MCF 10A (cell line): ENCODE results near the gene SMIM10L1. TPM values are rescaled to one million over a fixed set of nuclear protein-coding genes. Genes with fewer than 3 reads are reported as not detected.
A peak's percentile ranks its signal among the peaks of the same experiment; 100 is the strongest.

ENCODE experiments used
- BruUV-seq: library from RNA; stranded (reverse); fragments of 400-500 nt; replicated peaks from 2 replicates; lab custom pipeline; 2021; lab: Mats Ljungman, UMichigan
- CTCF ChIA-PET: fragments of 300-600 bp; sonication (Branson Sonifier 250); formaldehyde crosslinking; extraction: SDS; loops from one replicate; lab custom pipeline; 2021; ENCODE audit warnings: antibody characterized with exemption, inconsistent platforms; lab: Yijun Ruan, JAX
- POLR2A ChIA-PET: fragments of 300-600, 350-650 bp; sonication (Branson Sonifier 250); formaldehyde crosslinking; extraction: SDS; loops from one replicate; lab custom pipeline; 2020; ENCODE audit warnings: antibody characterized with exemption, inconsistent platforms; lab: Yijun Ruan, JAX
- DNase-seq: peaks from one replicate; pipeline ENCODE4 v3.0.0-alpha.2; 2018; ENCODE audit not compliant: unreplicated experiment
- H3K27ac Mint-ChIP-seq: one replicate; pipeline ENCODE4 v1.8.0; 2022; ENCODE audit warnings: mild to moderate bottlenecking, low read depth, mixed read lengths; ENCODE audit not compliant: unreplicated experiment
- H3K27me3 Mint-ChIP-seq: one replicate; pipeline ENCODE4 v1.8.0; 2022; ENCODE audit warnings: mixed read lengths; ENCODE audit not compliant: insufficient read depth, unreplicated experiment
- H3K36me3 Mint-ChIP-seq: one replicate; pipeline ENCODE4 v1.8.0; 2022; ENCODE audit warnings: mild to moderate bottlenecking, moderate library complexity, mixed read lengths; ENCODE audit not compliant: insufficient read depth, unreplicated experiment
- H3K4me1 Mint-ChIP-seq: one replicate; pipeline ENCODE4 v1.8.0; 2022; ENCODE audit warnings: mixed read lengths; ENCODE audit not compliant: insufficient read depth, unreplicated experiment
- H3K4me3 Mint-ChIP-seq: one replicate; pipeline ENCODE4 v1.8.0; 2022; ENCODE audit warnings: mild to moderate bottlenecking, moderate library complexity, mixed read lengths; ENCODE audit not compliant: unreplicated experiment
- H3K9me3 Mint-ChIP-seq: one replicate; pipeline ENCODE4 v1.8.0; 2022; ENCODE audit warnings: mixed read lengths; ENCODE audit not compliant: unreplicated experiment
- intact Hi-C: fragments of 100-400 bp; cut with micrococcal nuclease; formaldehyde crosslinking; loops from 2 replicates; pipeline ENCODE4 v1.14.1; 2022
- total RNA-seq: library from RNA; stranded (reverse); gene quantifications from 2 replicates; pipeline ENCODE4 v1.2.3, GENCODE V29; 2022
- TF ChIP-seq, protein P1 (sequence below): fragments of 200-600 bp; IDR thresholded peaks from one replicate; pipeline ENCODE4 v1.8.0; 2022; ENCODE audit warnings: antibody characterized with exemption, mild to moderate bottlenecking; ENCODE audit not compliant: unreplicated experiment

The SMIM10L1 gene
- total RNA-seq, 1 experiment from 2014 or later, result 10.5 TPM

DNA sequence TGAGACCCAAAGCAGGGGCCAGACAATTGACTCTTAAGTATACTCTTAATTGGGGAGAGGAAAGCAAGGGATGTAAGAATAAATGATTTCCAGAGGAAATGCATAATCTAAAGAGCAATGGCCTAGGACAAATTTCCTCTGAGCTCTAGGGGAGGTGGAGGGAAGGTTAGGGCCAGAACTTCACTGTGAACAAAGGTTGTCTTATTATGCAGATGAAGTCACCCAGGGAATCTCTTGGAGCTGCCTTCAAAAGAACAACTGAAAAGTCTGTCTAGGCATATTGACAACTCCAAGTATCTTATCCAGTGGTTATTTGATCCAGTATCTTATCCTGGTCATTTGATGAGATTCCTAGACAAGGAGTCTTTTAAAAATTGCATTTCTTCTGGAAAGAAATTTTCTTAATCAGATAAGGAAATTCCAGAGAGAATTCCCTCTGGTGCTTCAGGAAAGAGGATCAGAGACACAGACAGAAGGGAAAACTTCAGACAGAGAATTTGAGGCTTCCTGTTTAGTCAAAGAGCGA, 16.5 kb upstream of the SMIM10L1 start:
- H3K9me3 Mint-ChIP-seq, result no peaks in the 10 kb centered on the region
- TF ChIP-seq, protein P1, sequence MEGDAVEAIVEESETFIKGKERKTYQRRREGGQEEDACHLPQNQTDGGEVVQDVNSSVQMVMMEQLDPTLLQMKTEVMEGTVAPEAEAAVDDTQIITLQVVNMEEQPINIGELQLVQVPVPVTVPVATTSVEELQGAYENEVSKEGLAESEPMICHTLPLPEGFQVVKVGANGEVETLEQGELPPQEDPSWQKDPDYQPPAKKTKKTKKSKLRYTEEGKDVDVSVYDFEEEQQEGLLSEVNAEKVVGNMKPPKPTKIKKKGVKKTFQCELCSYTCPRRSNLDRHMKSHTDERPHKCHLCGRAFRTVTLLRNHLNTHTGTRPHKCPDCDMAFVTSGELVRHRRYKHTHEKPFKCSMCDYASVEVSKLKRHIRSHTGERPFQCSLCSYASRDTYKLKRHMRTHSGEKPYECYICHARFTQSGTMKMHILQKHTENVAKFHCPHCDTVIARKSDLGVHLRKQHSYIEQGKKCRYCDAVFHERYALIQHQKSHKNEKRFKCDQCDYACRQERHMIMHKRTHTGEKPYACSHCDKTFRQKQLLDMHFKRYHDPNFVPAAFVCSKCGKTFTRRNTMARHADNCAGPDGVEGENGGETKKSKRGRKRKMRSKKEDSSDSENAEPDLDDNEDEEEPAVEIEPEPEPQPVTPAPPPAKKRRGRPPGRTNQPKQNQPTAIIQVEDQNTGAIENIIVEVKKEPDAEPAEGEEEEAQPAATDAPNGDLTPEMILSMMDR, result no peak
- intact Hi-C loops, result no loop called here
- DNase-seq, result no peak
- no TSS peak for BruUV-seq
- ChIA-PET CTCF (no interaction called here), POLR2A (interaction anchor here (1.4 kb wide), 1 partner anchor 16 kb away, joined by 4 read pairs; the partner anchor contains the start of gene SMIM10L1)
- H3K27ac Mint-ChIP-seq, result peak overlapping the region; percentile 12
- peaks cover 19% of the 10 kb centered on the region for H3K36me3 Mint-ChIP-seq
- no peaks in the 10 kb centered on the region for H3K27me3 Mint-ChIP-seq
- H3K4me3 Mint-ChIP-seq, result no peak overlapping the region
- H3K4me1 Mint-ChIP-seq, result no peaks in the 10 kb centered on the region

DNA sequence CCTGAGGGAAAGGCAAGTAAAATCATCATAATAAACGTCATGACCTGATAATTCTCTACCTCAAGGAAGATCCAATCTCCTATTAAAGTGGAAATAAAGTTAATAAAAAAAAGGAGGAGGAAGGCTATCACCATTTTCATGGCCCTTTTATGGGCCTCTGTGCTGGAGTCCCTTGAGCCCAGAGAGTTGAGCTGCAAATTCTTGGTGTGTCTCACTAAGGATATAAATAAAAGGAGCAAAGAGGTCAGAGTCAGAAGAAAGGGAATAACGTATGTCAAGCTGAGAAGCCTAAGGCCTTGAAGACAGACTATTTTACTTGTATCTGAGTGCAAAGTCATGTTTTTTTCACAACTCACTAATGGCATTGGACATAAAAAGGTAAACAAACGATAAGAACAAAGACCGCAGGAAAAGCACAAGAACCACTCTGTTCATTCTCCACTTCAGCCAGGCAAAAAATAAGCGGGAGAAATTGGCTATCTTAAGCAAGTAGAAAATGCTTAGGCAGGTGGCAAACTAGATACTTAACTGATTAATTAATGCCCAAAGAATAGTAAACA, 12.0 kb upstream of the SMIM10L1 start:
- no peak overlapping the region for H3K4me3 Mint-ChIP-seq
- H3K27me3 Mint-ChIP-seq, result no peaks in the 10 kb centered on the region
- peaks cover 28% of the 10 kb centered on the region for H3K36me3 Mint-ChIP-seq
- H3K4me1 Mint-ChIP-seq, result peaks cover 6% of the 10 kb centered on the region
- ChIA-PET CTCF (no interaction called here), POLR2A (interaction anchor here (0.6 to 4.5 kb wide), 4 partner anchors 8 to 190 kb away, joined by 3 to 36 read pairs (median 4); partner anchors contain the start of gene SMIM10L1)
- no peak for DNase-seq
- no peak overlapping the region for H3K27ac Mint-ChIP-seq
- no peaks in the 10 kb centered on the region for H3K9me3 Mint-ChIP-seq
- intact Hi-C loops, result no loop called here
- no TSS peak for BruUV-seq
- TF ChIP-seq, protein P1, result no peak

DNA sequence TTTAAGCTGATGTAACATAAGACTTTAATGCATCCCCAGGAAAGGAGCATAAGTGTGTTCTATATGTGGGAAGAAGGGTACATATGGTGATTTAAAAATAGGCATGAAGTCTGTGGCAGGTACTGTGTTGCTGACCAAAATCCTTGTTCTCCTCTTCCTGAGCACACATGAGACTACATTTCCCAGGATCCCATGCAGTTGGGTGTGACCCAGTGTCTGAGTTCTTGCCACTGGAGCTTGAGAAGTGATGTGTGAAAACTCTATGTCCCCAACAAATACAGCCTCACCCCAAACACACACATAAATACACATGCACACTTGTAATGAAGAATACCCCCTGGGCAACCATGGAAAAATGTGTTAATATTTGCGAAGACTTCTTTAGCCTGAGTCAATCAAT, 8.5 kb upstream of the SMIM10L1 start:
- no peak overlapping the region for H3K27ac Mint-ChIP-seq
- no peaks in the 10 kb centered on the region for H3K9me3 Mint-ChIP-seq
- no peak overlapping the region for H3K4me3 Mint-ChIP-seq
- TF ChIP-seq, protein P1, result no peak
- no peaks in the 10 kb centered on the region for H3K27me3 Mint-ChIP-seq
- peaks cover 6% of the 10 kb centered on the region for H3K4me1 Mint-ChIP-seq
- intact Hi-C loops, result no loop called here
- POLR2A ChIA-PET, result interaction anchor here (2.8 kb wide), 1 partner anchor 9 kb away, joined by 19 read pairs; the partner anchor contains the start of gene SMIM10L1
- CTCF ChIA-PET, result interaction anchor here (0.6 to 1.7 kb wide), 3 partner anchors 9 to 37 kb away, joined by 3 to 4 read pairs (median 3); partner anchors contain the start of gene SMIM10L1
- H3K36me3 Mint-ChIP-seq, result peaks cover 43% of the 10 kb centered on the region
- no TSS peak for BruUV-seq
- DNase-seq, result no peak

DNA sequence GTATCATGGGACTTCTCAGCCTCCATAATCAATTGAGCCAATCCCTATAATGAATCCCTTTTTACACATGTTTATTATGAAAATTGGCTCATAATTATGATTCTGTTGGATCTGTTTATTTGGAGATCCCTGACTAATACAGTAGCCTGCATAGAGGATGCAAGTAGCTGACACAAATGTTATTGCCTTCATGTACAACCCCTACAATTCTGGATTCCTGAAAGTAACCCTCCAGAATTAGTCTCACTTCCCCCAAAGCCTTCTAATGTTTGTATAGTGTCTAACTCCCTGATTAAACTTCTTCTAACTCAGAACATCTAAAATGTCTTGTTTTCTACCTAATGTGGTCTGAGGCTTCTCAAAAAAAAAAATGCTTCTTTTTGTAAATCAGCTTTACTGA, 6.6 kb upstream of the SMIM10L1 start:
- Mint-ChIP-seq H3K27ac (no peak overlapping the region), H3K27me3 (no peaks in the 10 kb centered on the region), H3K36me3 (peaks cover 37% of the 10 kb centered on the region), H3K4me3 (no peak overlapping the region), H3K9me3 (no peaks in the 10 kb centered on the region), H3K4me1 (peaks cover 22% of the 10 kb centered on the region)
- ChIA-PET POLR2A (interaction anchor here (2.8 kb wide), 1 partner anchor 7 kb away, joined by 19 read pairs; the partner anchor contains the start of gene SMIM10L1), CTCF (interaction anchor here (0.6 to 0.7 kb wide), 2 partner anchors 290 to 321 kb away, joined by 3 read pairs; no protein-coding TSS in a partner anchor)
- intact Hi-C loops, result no loop called here
- no peak for DNase-seq
- BruUV-seq, result no TSS peak
- TF ChIP-seq, protein P1, result no peak
